Esophagus muscularis mucosa (tissue), 4 donors: ENCODE data around the gene EEF1B2. TPM values are rescaled to one million over a fixed set of nuclear protein-coding genes. Genes with fewer than 3 reads are reported as not detected.
"Not testable (repeated sequence)": the region's sequence is repeated elsewhere in the genome, so short reads cannot be mapped to it uniquely, and the experiment has no call there.

ENCODE experiments used
- DNase-seq: peaks from one replicate; pipeline ENCODE4 v3.0.0-alpha.2; 2017; ENCODE audit errors: extremely low spot score
- H3K27ac ChIP-seq, 4 donors: fragments of 200-600 bp; sonication (generic); replicated peaks in 1 of 4; 1 replicate in 3 of 4; 2 replicates in 1 of 4; pipeline ENCODE4 v1.5.1; 2016 to 2019; ENCODE audit warnings: mild to moderate bottlenecking in 1 of 4
- H3K27me3 ChIP-seq, 4 donors: fragments of 200-600 bp; sonication (generic); one replicate each; pipeline versions ENCODE4 v1.5.1 to v1.6.0; 2016 to 2019
- H3K36me3 ChIP-seq, 4 donors: fragments of 200-600 bp; sonication (generic); one replicate each; pipeline ENCODE4 v1.5.1; 2016 to 2019
- H3K4me1 ChIP-seq, 4 donors: fragments of 200-600 bp; sonication (generic); one replicate each; pipeline ENCODE4 v1.5.1; 2016 to 2019
- H3K4me3 ChIP-seq, 4 donors: fragments of 200-600 bp; sonication (generic); 1 replicate in 2 of 4; 2 replicates in 2 of 4; pipeline ENCODE4 v1.5.1; 2016 to 2019; ENCODE audit warnings: mild to moderate bottlenecking in 4 of 4, moderate library complexity in 1 of 4
- H3K9me3 ChIP-seq, 4 donors: fragments of 200-600 bp; sonication (generic); 1 replicate in 3 of 4; 2 replicates in 1 of 4; pipeline ENCODE4 v1.5.1; 2016 to 2019
- CTCF ChIP-seq, 3 experiments: fragments of 200-600 bp in 2 of 3; fragments of 450-650 bp in 1 of 3; sonication (generic) in 2 of 3; IDR thresholded peaks; one replicate each; pipeline ENCODE4 v1.5.1; 2017 to 2019; ENCODE audit warnings: antibody characterized with exemption in 3 of 3, mild to moderate bottlenecking in 2 of 3, moderate library complexity in 1 of 3
- EP300 ChIP-seq: sonication (generic); formaldehyde crosslinking; IDR thresholded peaks from one replicate; pipeline ENCODE4 v1.6.1; 2017; ENCODE audit warnings: antibody characterized with exemption
- POLR2A ChIP-seq: fragments of 450-650 bp; IDR thresholded peaks from one replicate; pipeline ENCODE4 v1.6.1; 2017; ENCODE audit warnings: antibody characterized with exemption, moderate library complexity, mild to moderate bottlenecking, low read depth
- POLR2AphosphoS5 ChIP-seq, 2 donors: sonication (generic); formaldehyde crosslinking; IDR thresholded peaks; one replicate each; pipeline ENCODE4 v1.6.1; 2017; ENCODE audit warnings: antibody characterized with exemption in 2 of 2
- WGBS: methylation state at CpG from one replicate; pipeline ENCODE4 v1.1.5; 2018; 5-methylcytosine and 5-hydroxymethylcytosine counted together
- intact Hi-C: fragments of 100-400 bp; cut with DNase I; formaldehyde crosslinking; loops from one replicate; pipeline ENCODE4 v1.15.1; 2023
- total RNA-seq, 4 donors: library from RNA; depleted of rRNA; stranded (reverse); fragments of >200 nt; gene quantifications; one replicate each; pipeline versions ENCODE4 v1.1.0 to v1.2.1, GENCODE V29; 2016

The EEF1B2 gene
- total RNA-seq, 4 donors from 2014 or later, result 219 to 381 (median 342) TPM

DNA sequence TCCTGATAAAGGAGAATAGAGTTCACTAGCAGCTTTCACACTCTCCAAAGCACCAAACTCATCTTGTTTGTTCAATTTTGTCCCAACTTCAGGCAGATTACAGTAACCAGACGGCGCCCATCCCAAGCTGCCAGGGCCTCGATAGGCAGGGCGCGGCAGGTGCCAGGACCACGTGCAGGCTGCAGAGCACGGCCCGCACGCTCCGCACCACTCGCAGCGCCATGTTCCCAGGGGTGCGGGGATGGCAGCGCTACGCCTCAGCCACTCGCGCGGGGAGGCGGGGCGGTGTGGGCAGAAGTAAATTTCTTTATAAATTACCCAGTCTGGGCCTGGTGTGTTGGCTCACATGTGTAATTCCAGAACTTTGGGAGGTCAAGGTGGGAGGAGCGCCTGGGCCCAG is 43.4 kb upstream of the EEF1B2 start:
- H3K4me1 ChIP-seq, result no peaks in the 10 kb centered on the region
- WGBS, result 94% methylated on average over 21 of the region's 21 CpGs
- no peak for DNase-seq
- peaks cover 11 to 83% (median 50%) of the 10 kb centered on the region in 4 donors for H3K36me3 ChIP-seq
- TF ChIP-seq POLR2AphosphoS5 (IDR thresholded peaks at IDR 0.05) (no peak), POLR2A (no peak)
- intact Hi-C loops, result no loop called here
- no peak overlapping the region for H3K27ac ChIP-seq
- peaks cover 0 to 7% (median 0%) of the 10 kb centered on the region in 4 donors for H3K9me3 ChIP-seq
- no peak overlapping the region for H3K4me3 ChIP-seq
- no peaks in the 10 kb centered on the region for H3K27me3 ChIP-seq

DNA sequence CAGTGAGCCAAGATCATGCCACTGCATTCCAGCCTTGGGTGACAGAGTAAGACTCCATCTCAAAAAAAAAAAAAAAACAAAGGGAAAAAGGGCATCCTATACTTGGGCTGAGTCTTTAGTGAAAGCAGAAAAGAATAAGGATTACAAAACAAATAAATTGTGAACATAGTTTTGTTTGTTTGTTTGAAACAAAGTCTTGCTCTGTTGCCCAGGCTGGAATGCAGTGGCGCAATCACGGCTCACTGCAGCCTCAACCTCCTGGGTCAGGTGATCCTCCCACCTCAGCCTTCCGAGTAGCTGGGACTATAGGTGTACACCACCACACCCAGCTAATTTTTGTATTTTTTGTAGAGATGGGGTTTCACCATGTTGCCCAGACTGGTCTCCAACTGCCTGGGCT is 37.1 kb upstream of the EEF1B2 start:
- peaks cover 61 to 97% (median 83%) of the 10 kb centered on the region in 4 donors for H3K36me3 ChIP-seq
- H3K4me3 ChIP-seq, H3K4me1 ChIP-seq, H3K27ac ChIP-seq, H3K9me3 ChIP-seq, DNase-seq, intact Hi-C loops, H3K27me3 ChIP-seq: not testable (repeated sequence)
- WGBS, result 98% methylated on average over 3 of the region's 3 CpGs

DNA sequence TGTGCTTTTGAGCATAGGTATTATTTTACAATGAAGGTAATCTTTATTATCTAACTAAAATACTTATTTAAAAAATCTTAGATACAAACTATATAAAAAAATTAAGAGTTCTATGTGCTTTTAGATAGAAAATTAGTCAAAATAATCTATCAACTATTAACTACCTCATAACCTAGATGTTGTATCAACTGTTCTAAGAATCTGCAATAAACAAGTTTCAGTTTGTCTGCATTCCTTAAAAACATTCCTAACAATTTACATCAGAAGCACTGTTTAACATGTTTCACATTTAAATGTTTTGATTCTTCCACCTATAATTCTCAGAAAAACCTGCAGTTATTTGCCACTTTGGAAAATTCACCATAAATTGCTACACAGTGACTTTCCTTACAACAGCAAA is 33.8 kb upstream of the EEF1B2 start:
- Histone ChIP-seq H3K9me3 (no peaks in the 10 kb centered on the region), H3K4me3 (no peak overlapping the region), H3K27ac (no peak overlapping the region), H3K36me3 (peaks cover 80 to 100% (median 93%) of the 10 kb centered on the region in 4 donors), H3K4me1 (no peaks in the 10 kb centered on the region), H3K27me3 (no peaks in the 10 kb centered on the region)
- intact Hi-C loops, result no loop called here
- TF ChIP-seq CTCF (IDR thresholded peaks at IDR 0.05) (no peak), EP300 (no peak), POLR2A (no peak), POLR2AphosphoS5 (IDR thresholded peaks at IDR 0.05) (no peak)
- DNase-seq, result no peak

DNA sequence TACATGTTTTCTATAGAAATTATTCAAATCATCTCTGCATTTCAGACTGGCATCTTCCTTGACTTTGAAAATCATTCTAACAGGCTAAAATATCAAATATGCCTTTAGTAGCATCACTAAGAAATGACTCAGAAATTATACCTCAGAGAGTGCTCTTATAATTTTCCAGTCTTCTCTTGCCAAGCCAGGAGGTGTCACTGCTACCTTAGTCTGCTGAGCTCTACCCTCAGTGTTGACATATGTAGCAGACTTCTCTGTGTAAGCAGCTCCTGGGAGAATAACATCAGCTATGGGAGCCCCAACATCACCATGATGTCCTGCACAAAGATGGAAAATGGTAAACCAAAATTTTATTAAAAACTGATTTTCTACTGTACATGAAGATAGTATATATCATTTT is 32.0 kb upstream of the EEF1B2 start:
- intact Hi-C loops, result no loop called here
- H3K27me3 ChIP-seq, result no peaks in the 10 kb centered on the region
- TF ChIP-seq POLR2AphosphoS5 (IDR thresholded peaks at IDR 0.05) (no peak), EP300 (no peak), POLR2A (no peak), CTCF (IDR thresholded peaks at IDR 0.05) (no peak)
- H3K4me3 ChIP-seq, result no peak overlapping the region
- no peak overlapping the region for H3K27ac ChIP-seq
- H3K9me3 ChIP-seq, result no peaks in the 10 kb centered on the region
- DNase-seq, result no peak
- H3K4me1 ChIP-seq, result no peaks in the 10 kb centered on the region
- peaks cover 75 to 100% (median 92%) of the 10 kb centered on the region in 4 donors for H3K36me3 ChIP-seq

- TF ChIP-seq POLR2A (no peak), CTCF (IDR thresholded peaks at IDR 0.05) (no peak), POLR2AphosphoS5 (IDR thresholded peaks at IDR 0.05) (no peak), EP300 (no peak)
- Histone ChIP-seq H3K4me1 (no peaks in the 10 kb centered on the region), H3K27ac (no peak overlapping the region), H3K4me3 (no peak overlapping the region), H3K27me3 (no peaks in the 10 kb centered on the region), H3K36me3 (peaks cover 89 to 100% (median 96%) of the 10 kb centered on the region in 4 donors), H3K9me3 (no peaks in the 10 kb centered on the region)
- intact Hi-C loops, result no loop called here
- no peak for DNase-seq
- WGBS, result 94% methylated on average over 4 of the region's 4 CpGs
Observed at GRCh38 chr2:206143451-206143850, 16.2 kb upstream of the EEF1B2 start.

DNA sequence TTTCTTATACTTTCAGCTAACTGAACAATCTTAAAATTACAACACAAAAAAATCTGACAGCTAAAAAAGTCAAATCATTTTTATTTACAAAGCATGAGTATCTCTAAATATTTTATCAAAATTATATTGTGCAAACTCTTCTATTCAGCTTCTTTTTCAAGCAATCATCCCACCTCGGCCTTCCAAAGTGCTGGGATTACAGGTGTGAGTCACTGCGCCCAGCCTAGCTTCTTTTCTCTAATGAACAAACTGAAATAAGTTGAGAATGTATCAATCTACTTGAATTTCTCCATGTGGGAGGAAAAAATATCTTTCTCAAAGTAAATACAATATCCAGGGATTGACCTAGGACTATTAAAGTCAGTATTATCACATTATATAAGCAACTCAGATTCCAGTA is 15.3 kb upstream of the EEF1B2 start:
- no peak overlapping the region for H3K27ac ChIP-seq
- no peak for TF ChIP-seq CTCF (IDR thresholded peaks at IDR 0.05)
- TF ChIP-seq EP300, result no peak
- TF ChIP-seq POLR2A, result no peak
- TF ChIP-seq POLR2AphosphoS5 (IDR thresholded peaks at IDR 0.05), result no peak
- no peak for DNase-seq
- no peaks in the 10 kb centered on the region for H3K9me3 ChIP-seq
- 98% methylated on average over 2 of the region's 2 CpGs for WGBS
- peaks cover 89 to 100% (median 95%) of the 10 kb centered on the region in 4 donors for H3K36me3 ChIP-seq
- H3K4me1 ChIP-seq, result no peaks in the 10 kb centered on the region
- H3K4me3 ChIP-seq, result no peak overlapping the region
- no peaks in the 10 kb centered on the region for H3K27me3 ChIP-seq
- intact Hi-C loops, result no loop called here
